ENCODE data around the gene MARCHF2. TPM values are rescaled to one million over a fixed set of nuclear protein-coding genes. Genes with fewer than 3 reads are reported as not detected.

MARCHF2 gene
- total and polyA plus RNA-seq, 8 donors: 8.8 to 22.6 (median 11.4) TPM

DNA sequence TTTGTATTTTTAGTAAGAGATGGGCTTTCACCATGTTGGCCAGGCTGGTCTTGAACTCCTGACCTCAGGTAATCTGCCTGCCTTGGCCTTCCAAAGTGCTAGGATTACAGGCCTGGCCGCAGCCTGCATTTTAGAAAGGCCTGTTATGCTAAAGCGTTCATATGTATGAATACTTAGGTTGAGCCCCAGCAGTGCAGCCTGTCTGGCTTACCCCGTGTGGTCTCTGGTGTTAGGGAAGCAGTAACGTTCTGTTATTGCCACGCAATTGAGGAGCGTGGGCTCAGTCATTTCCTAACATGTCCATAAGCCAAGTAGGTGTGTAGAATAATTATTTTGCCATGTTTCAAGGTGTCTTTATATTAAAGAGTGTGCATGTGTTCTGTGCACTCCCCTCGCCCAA, 46.0 kb downstream of the MARCHF2 start:
- FAIRE-seq (no peak), DNase-seq (no peak), ATAC-seq (peak in 1 of 4 donors; percentile 10)
- TF ChIP-seq, protein P1, sequence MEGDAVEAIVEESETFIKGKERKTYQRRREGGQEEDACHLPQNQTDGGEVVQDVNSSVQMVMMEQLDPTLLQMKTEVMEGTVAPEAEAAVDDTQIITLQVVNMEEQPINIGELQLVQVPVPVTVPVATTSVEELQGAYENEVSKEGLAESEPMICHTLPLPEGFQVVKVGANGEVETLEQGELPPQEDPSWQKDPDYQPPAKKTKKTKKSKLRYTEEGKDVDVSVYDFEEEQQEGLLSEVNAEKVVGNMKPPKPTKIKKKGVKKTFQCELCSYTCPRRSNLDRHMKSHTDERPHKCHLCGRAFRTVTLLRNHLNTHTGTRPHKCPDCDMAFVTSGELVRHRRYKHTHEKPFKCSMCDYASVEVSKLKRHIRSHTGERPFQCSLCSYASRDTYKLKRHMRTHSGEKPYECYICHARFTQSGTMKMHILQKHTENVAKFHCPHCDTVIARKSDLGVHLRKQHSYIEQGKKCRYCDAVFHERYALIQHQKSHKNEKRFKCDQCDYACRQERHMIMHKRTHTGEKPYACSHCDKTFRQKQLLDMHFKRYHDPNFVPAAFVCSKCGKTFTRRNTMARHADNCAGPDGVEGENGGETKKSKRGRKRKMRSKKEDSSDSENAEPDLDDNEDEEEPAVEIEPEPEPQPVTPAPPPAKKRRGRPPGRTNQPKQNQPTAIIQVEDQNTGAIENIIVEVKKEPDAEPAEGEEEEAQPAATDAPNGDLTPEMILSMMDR (IDR thresholded peaks at IDR 0.05): no peak
- peak overlapping the region in 3 of 4 donors; percentile 10 to 37 (median 13) for H3K27ac ChIP-seq
- no peaks in the 10 kb centered on the region for H3K9me3 ChIP-seq
- intact Hi-C loops (cut with DNase I): no loop called here
- no peak overlapping the region for H3K4me3 ChIP-seq
- peaks cover 20 to 50% (median 38%) of the 10 kb centered on the region in 3 donors for H3K4me1 ChIP-seq
- peaks cover 0 to 24% (median 4%) of the 10 kb centered on the region in 3 donors for H3K36me3 ChIP-seq
- WGBS, 2 donors: 63 to 72% methylated on average over 7 of the region's 7 CpGs
- H3K27me3 ChIP-seq: no peaks in the 10 kb centered on the region

DNA sequence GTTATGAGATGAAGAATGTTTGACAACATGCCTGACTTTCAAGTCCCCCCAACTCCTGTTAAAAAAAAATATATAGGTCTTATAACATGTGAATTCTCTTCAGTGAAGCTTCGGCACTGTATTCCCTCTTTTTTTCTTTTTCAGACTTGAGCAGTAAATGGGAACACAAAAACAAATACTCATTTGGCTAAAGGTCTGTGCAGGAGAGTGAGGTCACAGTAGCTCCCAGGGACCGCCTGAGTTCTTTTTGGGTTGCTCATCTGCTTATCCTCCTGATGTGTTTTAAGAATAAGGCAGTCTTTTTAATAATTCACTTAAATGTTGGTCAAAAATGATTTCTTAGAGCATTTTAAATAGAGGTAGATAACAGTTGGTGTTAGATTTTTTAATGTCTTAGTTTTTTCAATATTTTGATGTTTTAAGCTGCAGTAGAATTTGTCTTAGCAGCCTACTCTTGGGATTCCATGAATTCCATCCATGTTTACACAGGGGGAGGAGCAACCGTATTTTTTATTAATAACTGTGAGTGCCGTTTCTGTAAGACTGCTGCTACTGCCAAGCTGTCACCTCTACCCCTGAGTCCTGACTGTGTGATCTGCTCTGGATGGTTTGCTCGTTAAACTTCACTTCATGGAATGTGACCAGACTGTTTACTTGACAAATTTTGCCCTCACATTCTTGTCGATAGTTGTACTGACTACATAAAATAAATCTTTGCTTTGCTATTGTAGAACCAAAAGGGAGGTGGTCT, 46.6 kb downstream of the MARCHF2 start:
- TF ChIP-seq, protein P1 (IDR thresholded peaks at IDR 0.05): no peak
- H3K4me3 ChIP-seq: no peak overlapping the region
- ATAC-seq (peak; percentile 44 to 68 (median 62)), FAIRE-seq (no peak), DNase-seq (no peak)
- H3K27ac ChIP-seq: peak overlapping the region in 3 of 4 donors; percentile 13 to 37 (median 19)
- H3K36me3 ChIP-seq: peaks cover 0 to 27% (median 10%) of the 10 kb centered on the region in 3 donors
- H3K27me3 ChIP-seq: no peaks in the 10 kb centered on the region
- 25% methylated on average over 6 of the region's 6 CpGs for WGBS, 2 donors
- intact Hi-C loops (cut with DNase I): no loop called here
- peaks cover 20 to 50% (median 38%) of the 10 kb centered on the region in 3 donors for H3K4me1 ChIP-seq
- H3K9me3 ChIP-seq: no peaks in the 10 kb centered on the region

DNA sequence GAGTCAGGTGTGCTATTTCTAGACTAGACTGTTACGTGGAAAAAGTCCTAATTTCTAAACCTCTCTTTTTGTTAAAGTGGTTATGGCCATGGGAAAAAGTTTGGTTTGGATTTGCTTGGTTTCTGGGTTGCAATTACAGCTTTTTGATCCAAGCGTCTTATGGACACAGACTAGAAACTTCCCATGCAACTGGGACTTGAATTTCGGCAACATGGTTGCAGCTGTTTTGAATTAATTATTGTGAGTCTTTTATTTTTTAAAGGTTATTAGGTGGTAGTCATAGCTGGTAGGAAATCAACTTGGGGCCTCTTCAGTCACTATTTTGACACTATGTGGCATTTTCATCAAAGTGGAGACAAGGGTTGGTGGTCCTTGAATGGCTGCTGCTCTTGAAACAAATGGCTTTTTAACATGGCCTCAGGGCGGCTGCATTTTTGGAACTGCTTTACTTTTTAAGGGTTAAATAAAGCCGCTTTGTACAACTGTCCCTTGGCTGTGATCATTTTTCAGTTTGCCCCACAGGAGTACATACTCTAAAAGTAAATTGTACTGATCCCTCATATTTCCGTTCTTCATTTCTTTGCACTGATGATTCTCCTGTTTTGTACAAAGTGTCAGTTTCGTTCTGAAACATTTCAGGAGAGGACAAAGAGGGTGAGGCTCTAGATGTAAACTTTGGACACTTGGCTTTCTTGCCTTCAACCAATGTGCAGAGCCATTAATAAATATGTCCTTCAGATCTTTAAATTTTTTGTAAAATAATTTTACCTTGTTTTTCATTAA, 47.6 kb downstream of the MARCHF2 start:
- Histone ChIP-seq H3K36me3 (peaks cover 0 to 32% (median 20%) of the 10 kb centered on the region in 3 donors), H3K4me3 (no peak overlapping the region), H3K4me1 (peaks cover 20 to 50% (median 38%) of the 10 kb centered on the region in 3 donors), H3K27ac (peak overlapping the region in 2 of 4 donors; percentile 4 to 19), H3K9me3 (no peaks in the 10 kb centered on the region), H3K27me3 (no peaks in the 10 kb centered on the region)
- ATAC-seq (no peak), DNase-seq (no peak), FAIRE-seq (no peak)
- TF ChIP-seq, protein P1 (IDR thresholded peaks at IDR 0.05): no peak
- 76 to 78% methylated on average over 7 of the region's 7 CpGs for WGBS, 2 donors
- intact Hi-C loops (cut with DNase I): no loop called here

DNA sequence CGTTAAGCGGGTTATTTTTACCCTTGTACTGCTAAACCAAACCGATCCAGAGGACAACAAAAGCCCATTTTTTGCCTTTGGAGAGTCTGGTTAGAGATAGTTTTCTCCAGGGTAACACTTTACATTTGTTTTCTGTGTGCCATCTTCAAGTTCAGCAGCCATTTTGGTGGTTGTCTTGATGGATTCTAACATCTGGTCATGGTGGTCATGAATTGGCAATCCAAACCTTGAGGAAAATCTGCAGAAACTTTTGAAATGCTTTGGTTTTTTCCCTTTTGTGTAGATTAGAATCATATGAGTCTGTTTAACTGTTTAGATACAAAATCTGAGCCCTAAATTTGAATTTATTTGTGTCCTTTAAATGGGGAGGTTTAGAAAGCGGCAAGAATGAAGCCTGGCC, 48.3 kb downstream of the MARCHF2 start:
- H3K36me3 ChIP-seq: peaks cover 0 to 33% (median 26%) of the 10 kb centered on the region in 3 donors
- FAIRE-seq (no peak), DNase-seq (no peak), ATAC-seq (no peak)
- intact Hi-C loops (cut with DNase I): no loop called here
- H3K9me3 ChIP-seq: no peaks in the 10 kb centered on the region
- H3K4me1 ChIP-seq: peaks cover 20 to 50% (median 38%) of the 10 kb centered on the region in 3 donors
- TF ChIP-seq, protein P1 (IDR thresholded peaks at IDR 0.05): no peak
- WGBS, 2 donors: 85 to 88% methylated on average over 3 to 4 of the region's 4 CpGs
- no peak overlapping the region for H3K4me3 ChIP-seq
- H3K27ac ChIP-seq: no peak overlapping the region
- H3K27me3 ChIP-seq: no peaks in the 10 kb centered on the region
